HepG2 (cell line): ENCODE results near the gene TBCE. TPM values are rescaled to one million over a fixed set of nuclear protein-coding genes. Genes with fewer than 3 reads are reported as not detected.

Source experiments
- ATAC-seq: fragments of 200-7000 bp; cut with Tn5 transposase; 3 replicates; pipeline ENCODE4 v1.9.1; 2020; ENCODE audit warnings: mild to moderate bottlenecking, moderate library complexity
- BruUV-seq: library from RNA; stranded (reverse); fragments of 400-500 nt; replicated peaks from 2 replicates; lab custom pipeline; 2021; lab: Mats Ljungman, UMichigan
- CTCF ChIA-PET: fragments of 300-600 bp; formaldehyde crosslinking; extraction: SDS; loops from one replicate; lab custom pipeline; 2021; ENCODE audit warnings: low total read pairs, inconsistent platforms, low intra/inter-chr PET ratio; lab: Yijun Ruan, JAX
- POLR2A ChIA-PET: fragments of 350-600 bp; sonication (Branson Sonifier 250); formaldehyde crosslinking; loops from one replicate; lab custom pipeline; 2020; ENCODE audit warnings: antibody characterized with exemption, inconsistent platforms; lab: Yijun Ruan, JAX
- DNase-seq: peaks from one replicate; pipeline ENCODE4 v3.0.0-alpha.2; 2015; ENCODE audit warnings: low spot score
- FAIRE-seq: peaks from 3 replicates; lab custom pipeline; 2011; peaks lifted over from hg19 to GRCh38; lab: Jason Lieb, UNC
- H2AFZ ChIP-seq: one replicate; pipeline ENCODE4 v1.6.1; 2011; ENCODE audit warnings: low read length, inconsistent platforms
- H3K27ac ChIP-seq: fragments of 300-600 bp; 3 replicates; pipeline ENCODE4 v1.8.0; 2011; ENCODE audit warnings: mixed run types, mild to moderate bottlenecking, mixed read lengths, low read length, inconsistent platforms; ENCODE audit not compliant: insufficient read depth; ENCODE audit errors: extremely low read length
- H3K27me3 ChIP-seq, 2 experiments: fragments of 200-600 bp in 1 of 2; 2 replicates in 1 of 2; 3 replicates in 1 of 2; pipeline versions ENCODE4 v1.6.0 to v1.8.0; 2011; ENCODE audit warnings: low read length in 2 of 2, mild to moderate bottlenecking in 2 of 2, moderate library complexity in 2 of 2, inconsistent platforms in 1 of 2; ENCODE audit not compliant: insufficient read depth in 2 of 2, control insufficient read depth in 1 of 2
- H3K36me3 ChIP-seq, 2 experiments: fragments of 200-600 bp in 1 of 2; replicated peaks in 1 of 2; 2 replicates in 1 of 2; 3 replicates in 1 of 2; pipeline versions ENCODE4 v1.5.1 to v1.8.0; 2011; ENCODE audit warnings: low read length in 2 of 2, inconsistent platforms in 1 of 2; ENCODE audit not compliant: insufficient read depth in 2 of 2, control insufficient read depth in 1 of 2
- H3K4me1 ChIP-seq: 2 replicates; pipeline ENCODE4 v1.5.1; 2012; ENCODE audit warnings: low read length, inconsistent platforms; ENCODE audit not compliant: insufficient read depth
- H3K4me2 ChIP-seq: 2 replicates; pipeline ENCODE4 v1.6.0; 2011; ENCODE audit warnings: low read depth, low read length, inconsistent platforms
- H3K4me3 ChIP-seq, 3 experiments: fragments of 200-600 bp in 1 of 3; sonication (generic), shearing (Covaris generic) in 1 of 3; replicated peaks in 1 of 3; 2 replicates each; pipeline ENCODE4 v1.5.1; 2011 to 2016; ENCODE audit warnings: low read length in 3 of 3, inconsistent platforms in 2 of 3, low read depth in 2 of 3, mild to moderate bottlenecking in 2 of 3, control low read depth in 1 of 3, mixed read lengths in 1 of 3; ENCODE audit not compliant: insufficient read depth in 1 of 3
- H3K79me2 ChIP-seq: one replicate; pipeline ENCODE4 v1.6.1; 2011; ENCODE audit warnings: low read length, inconsistent platforms; ENCODE audit not compliant: insufficient read depth
- H3K9ac ChIP-seq: 2 replicates; pipeline ENCODE4 v1.6.0; 2011; ENCODE audit warnings: mild to moderate bottlenecking, low read depth, low read length, inconsistent platforms; ENCODE audit not compliant: insufficient read depth
- H3K9me3 ChIP-seq: 2 replicates; pipeline ENCODE4 v1.5.1; 2012; ENCODE audit warnings: mild to moderate bottlenecking, low read length
- H4K20me1 ChIP-seq: 2 replicates; pipeline ENCODE4 v1.6.0; 2011; ENCODE audit warnings: inconsistent platforms, mild to moderate bottlenecking, low read length, moderate library complexity; ENCODE audit not compliant: insufficient read depth
- AGO2 ChIP-seq: fragments of 200-400 bp; formaldehyde crosslinking; optimal IDR thresholded peaks from 2 replicates; pipeline ENCODE3; 2017; ENCODE audit warnings: mild to moderate bottlenecking, low read depth, low read length, moderate library complexity
- CBX1 ChIP-seq: IDR thresholded peaks from one replicate; pipeline ENCODE4 v1.6.1; 2016; ENCODE audit warnings: antibody characterized with exemption, low read depth
- ELF3 ChIP-seq: IDR thresholded peaks from 2 replicates; pipeline ENCODE4 v1.6.1; 2016; ENCODE audit warnings: missing genetic modification reagents, missing compliant biosample characterization
- RBM22 ChIP-seq: fragments of 200-400 bp; formaldehyde crosslinking; optimal IDR thresholded peaks from 2 replicates; pipeline ENCODE3; 2017; ENCODE audit warnings: mild to moderate bottlenecking, low read length, moderate library complexity
- SSRP1 ChIP-seq: IDR thresholded peaks from 2 replicates; pipeline ENCODE4 v1.6.1; 2016; ENCODE audit warnings: control low read depth
- THAP11 ChIP-seq: IDR thresholded peaks from 2 replicates; pipeline ENCODE4 v1.6.1; 2016; ENCODE audit warnings: missing biosample characterization, missing genetic modification reagents
- ZNF432 ChIP-seq: sonication (generic); formaldehyde crosslinking; IDR thresholded peaks from 2 replicates; pipeline ENCODE4 v1.5.0; 2020; ENCODE audit warnings: missing genetic modification reagents, mild to moderate bottlenecking, borderline replicate concordance
- WGBS: methylation state at CpG from one replicate; pipeline ENCODE4 v1.1.6; 2017; ENCODE audit warnings: low lambda C conversion rate; 5-methylcytosine and 5-hydroxymethylcytosine counted together
- in situ Hi-C: cut with HindIII; loops from 2 replicates; pipeline ENCODE4 v1.10.0; 2017; ENCODE audit warnings: low pct_unique_long_range_greater_than_20kb; ENCODE audit not compliant: extremely low pct_ligation_motif_present
- intact Hi-C: fragments of 100-400 bp; cut with micrococcal nuclease; formaldehyde crosslinking; loops from one replicate; pipeline ENCODE4 v1.10.0; 2022; ENCODE audit not compliant: unreplicated experiment
- polyA plus RNA-seq, 8 experiments: library from polyadenylated mRNA; depleted of rRNA in 3 of 8; stranded (reverse) in 7 of 8; unstranded in 1 of 8; fragments of >200 nt; fragmentation: Illumina TruSeq in 4 of 8; extraction: Trizol in 4 of 8; gene quantifications; 2 replicates each; pipeline versions ENCODE4 v1.2.1 to v1.2.3, GENCODE V29; 2011 to 2016; ENCODE audit warnings: low read depth in 4 of 8, missing spikeins in 1 of 8, mixed read lengths in 1 of 8; ENCODE audit not compliant: insufficient read depth in 1 of 8
- total RNA-seq, 5 experiments: library from RNA; depleted of rRNA; stranded (reverse); fragments of >200 nt; fragmentation: Illumina TruSeq; extraction: Trizol; gene quantifications; 2 replicates each; pipeline ENCODE4 v1.2.3, GENCODE V29; 2016; ENCODE audit warnings: low read depth in 1 of 5
- TF ChIP-seq, protein P1 (sequence below): sonication (generic); formaldehyde crosslinking; IDR thresholded peaks from 2 replicates; pipeline ENCODE4 v1.5.1; 2020; ENCODE audit warnings: mild to moderate bottlenecking, moderate library complexity, missing genetic modification reagents

The TBCE gene
- total and polyA plus RNA-seq, 2 of the 13 experiments (the other 11 are each of a cell fraction or from before 2014, with no cell fraction given): 25.6 to 31.1 TPM

DNA sequence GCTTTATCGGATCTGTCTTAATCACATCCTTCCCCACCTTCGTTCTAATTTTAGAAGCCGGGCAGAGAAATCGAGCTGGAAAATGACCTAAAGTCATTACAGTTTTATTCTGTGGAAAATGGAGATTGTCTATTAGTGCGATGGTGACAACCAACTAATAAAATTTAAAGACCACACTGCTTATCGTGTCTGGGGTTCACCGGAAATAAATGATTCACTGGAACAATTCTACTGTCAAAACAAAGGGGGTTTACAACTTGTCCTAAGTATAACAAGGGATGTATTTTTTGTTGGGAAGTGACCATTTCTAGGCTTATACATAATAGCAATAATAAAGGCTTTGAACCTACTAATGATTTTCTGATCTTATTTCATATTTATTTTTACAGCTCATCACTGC is 81.4 kb downstream of the TBCE start:
- in situ Hi-C loops: no loop called here
- ChIA-PET POLR2A (no interaction called here), CTCF (no interaction called here)
- FAIRE-seq (no peak), DNase-seq (no peak), ATAC-seq (no peak)
- Histone ChIP-seq H3K4me3 (no peak overlapping the region), H2AFZ (no peak overlapping the region), H3K79me2 (no peaks in the 10 kb centered on the region), H4K20me1 (no peaks in the 10 kb centered on the region), H3K27ac (no peak overlapping the region), H3K9ac (no peak overlapping the region), H3K4me2 (no peak overlapping the region), H3K36me3 (peaks cover 26 to 85% of the 10 kb centered on the region in 2 experiments), H3K4me1 (no peaks in the 10 kb centered on the region), H3K9me3 (no peaks in the 10 kb centered on the region), H3K27me3 (no peaks in the 10 kb centered on the region)
- intact Hi-C loops: no loop called here
- TF ChIP-seq CBX1: no peak
- WGBS: 98% methylated on average over 7 of the region's 7 CpGs
- BruUV-seq: TSS peak; percentile 33

DNA sequence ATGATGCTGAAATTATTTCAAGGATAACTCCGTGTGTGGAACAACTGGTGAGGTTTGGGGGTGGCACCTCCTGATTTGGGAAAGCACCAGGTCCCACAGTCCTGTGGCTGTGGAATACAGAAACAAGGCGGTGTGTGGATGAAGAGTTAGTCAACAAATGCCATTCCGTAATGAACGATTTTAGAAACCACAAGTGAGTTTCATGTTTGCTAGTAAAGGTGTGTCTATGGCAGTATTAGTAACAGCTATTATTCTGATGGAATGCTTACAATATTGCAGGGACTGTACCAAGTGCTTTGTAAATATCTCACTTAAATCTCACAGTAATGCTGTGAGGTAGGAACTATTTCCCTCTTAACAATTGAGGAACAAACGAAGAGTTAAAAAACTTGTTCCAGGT is 83.2 kb downstream of the TBCE start:
- Histone ChIP-seq H3K4me1 (no peaks in the 10 kb centered on the region), H3K4me2 (no peak overlapping the region), H3K27ac (no peak overlapping the region), H2AFZ (no peak overlapping the region), H3K79me2 (no peaks in the 10 kb centered on the region), H3K36me3 (peaks cover 29 to 76% of the 10 kb centered on the region in 2 experiments), H3K9me3 (no peaks in the 10 kb centered on the region), H3K27me3 (no peaks in the 10 kb centered on the region), H3K9ac (no peak overlapping the region), H3K4me3 (no peak overlapping the region), H4K20me1 (no peaks in the 10 kb centered on the region)
- in situ Hi-C loops: no loop called here
- intact Hi-C loops: no loop called here
- CTCF ChIA-PET: no interaction called here
- no TSS peak for BruUV-seq
- POLR2A ChIA-PET: no interaction called here
- FAIRE-seq (no peak), DNase-seq (no peak), ATAC-seq (no peak)
- WGBS: 93% methylated on average over 5 of the region's 5 CpGs
- TF ChIP-seq ELF3 (CRISPR knock-in tag) (no peak), THAP11 (CRISPR knock-in tag) (no peak), ZNF432 (CRISPR knock-in tag) (no peak), AGO2 (no peak), SSRP1 (CRISPR knock-in tag) (no peak), RBM22 (peak; percentile 22)
- TF ChIP-seq, protein P1, sequence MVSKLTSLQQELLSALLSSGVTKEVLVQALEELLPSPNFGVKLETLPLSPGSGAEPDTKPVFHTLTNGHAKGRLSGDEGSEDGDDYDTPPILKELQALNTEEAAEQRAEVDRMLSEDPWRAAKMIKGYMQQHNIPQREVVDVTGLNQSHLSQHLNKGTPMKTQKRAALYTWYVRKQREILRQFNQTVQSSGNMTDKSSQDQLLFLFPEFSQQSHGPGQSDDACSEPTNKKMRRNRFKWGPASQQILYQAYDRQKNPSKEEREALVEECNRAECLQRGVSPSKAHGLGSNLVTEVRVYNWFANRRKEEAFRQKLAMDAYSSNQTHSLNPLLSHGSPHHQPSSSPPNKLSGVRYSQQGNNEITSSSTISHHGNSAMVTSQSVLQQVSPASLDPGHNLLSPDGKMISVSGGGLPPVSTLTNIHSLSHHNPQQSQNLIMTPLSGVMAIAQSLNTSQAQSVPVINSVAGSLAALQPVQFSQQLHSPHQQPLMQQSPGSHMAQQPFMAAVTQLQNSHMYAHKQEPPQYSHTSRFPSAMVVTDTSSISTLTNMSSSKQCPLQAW (CRISPR knock-in tag): no peak
